ENCODE data around the gene SIGLEC6.

- TF ChIP-seq CTCF (IDR thresholded peaks at IDR 0.05): no peak
- no peak for TF ChIP-seq NFE2L2 (conservative IDR thresholded peaks at IDR 0.05; ENCODE audit: low read length)
- no peak for TF ChIP-seq NR3C1 (IDR thresholded peaks at IDR 0.05)
- TF ChIP-seq RAD21 (conservative IDR thresholded peaks at IDR 0.05 in 1 of 2, IDR thresholded peaks at IDR 0.05 in 1 of 2): no peak
- no peak for TF ChIP-seq BHLHE40 (IDR thresholded peaks at IDR 0.05; ENCODE audit: low read depth, low read length)
- TF ChIP-seq CEBPB (IDR thresholded peaks at IDR 0.05): no peak
- TF ChIP-seq RNF2 (IDR thresholded peaks at IDR 0.05; ENCODE audit: borderline replicate concordance, low read depth): no peak
Measured at GRCh38 chr19:51470966-51471365, 60.5 kb downstream of the SIGLEC6 start.

Data from A549 (cell line).